WTC11 (cell line): ENCODE results near the gene DPYSL3.

Source experiments
- CTCF ChIP-seq: fragments of 200-600 bp; IDR thresholded peaks from 2 replicates; pipeline ENCODE4 v1.8.0; 2022; ENCODE audit warnings: antibody characterized with exemption
- FOXP1 ChIP-seq: sonication (generic); formaldehyde crosslinking; IDR thresholded peaks from 2 replicates; pipeline ENCODE4 v1.8.0; 2022; ENCODE audit warnings: missing genetic modification reagents, mild to moderate bottlenecking, moderate library complexity, borderline replicate concordance
- MAX ChIP-seq: sonication (generic); formaldehyde crosslinking; IDR thresholded peaks from 2 replicates; pipeline ENCODE4 v1.8.0; 2022; ENCODE audit warnings: mild to moderate bottlenecking, missing genetic modification reagents
- NFE2L1 ChIP-seq: sonication (generic); formaldehyde crosslinking; IDR thresholded peaks from 2 replicates; pipeline ENCODE4 v1.8.1; 2023; ENCODE audit warnings: missing genetic modification reagents

- TF ChIP-seq CTCF (peak; percentile 43; the same call in 1 of the 2 replicates), FOXP1 (CRISPR knock-in tag) (no peak), MAX (CRISPR knock-in tag) (no peak), NFE2L1 (CRISPR knock-in tag) (no peak)
These were observed 118.1 kb downstream of the DPYSL3 start for GRCh38 chr5:147391781-147392180.
